GM10266 (cell line): ENCODE data around the gene ZBTB16.

ENCODE experiments used
- DNase-seq: peaks from one replicate; pipeline ENCODE4 v3.0.0; 2012; ENCODE audit errors: extremely low spot score
- CTCF ChIP-seq: IDR thresholded peaks from 2 replicates; pipeline ENCODE4 v1.5.1; 2012; ENCODE audit warnings: mild to moderate bottlenecking, low read depth; ENCODE audit not compliant: control insufficient read depth, insufficient read depth; ENCODE audit errors: missing control alignments

ZBTB16 gene

GRCh38 chr11:114178656-114179055, 119.1 kb downstream of the ZBTB16 start:
- TF ChIP-seq CTCF = no peak

GRCh38 chr11:114179234-114179941, 119.9 kb downstream of the ZBTB16 start:
- no peak for DNase-seq
- TF ChIP-seq CTCF = no peak

More at GRCh38 chr11:114178656-114179055, 119.1 kb downstream of the ZBTB16 start:
- no peak for DNase-seq

- DNase-seq = no peak
- no peak for TF ChIP-seq CTCF
Observed at GRCh38 chr11:114180301-114181055, 121.0 kb downstream of the ZBTB16 start.

GRCh38 chr11:114181195-114181594, 121.7 kb downstream of the ZBTB16 start:
- no peak for TF ChIP-seq CTCF
- DNase-seq = no peak

GRCh38 chr11:114181752-114182151, 122.2 kb downstream of the ZBTB16 start:
- DNase-seq = no peak

GRCh38 chr11:114182471-114183043, 123.0 kb downstream of the ZBTB16 start:
- no peak for DNase-seq
- no peak for TF ChIP-seq CTCF

More at GRCh38 chr11:114181752-114182151, 122.2 kb downstream of the ZBTB16 start:
- no peak for TF ChIP-seq CTCF

GRCh38 chr11:114183044-114183511, 123.6 kb downstream of the ZBTB16 start:
- no peak for DNase-seq
- TF ChIP-seq CTCF = no peak
